K562 (cell line): ENCODE measurements around the gene TM4SF4. TPM values are rescaled to one million over a fixed set of nuclear protein-coding genes. Genes with fewer than 3 reads are reported as not detected.

Experiments used
- ATAC-seq: fragments of 200-7000 bp; cut with Tn5 transposase; 3 replicates; pipeline ENCODE4 v1.9.1; 2020; ENCODE audit warnings: moderate library complexity
- BruUV-seq: library from RNA; stranded (reverse); fragments of 400-500 nt; replicated peaks from 2 replicates; lab custom pipeline; 2021; lab: Mats Ljungman, UMichigan
- CTCF ChIA-PET: fragments of 300-600 bp; formaldehyde crosslinking; extraction: SDS; loops from one replicate; lab custom pipeline; 2021; ENCODE audit warnings: low intra/inter-chr PET ratio; lab: Yijun Ruan, JAX
- POLR2A ChIA-PET: fragments of 300-600, 350-650 bp; sonication (Branson Sonifier 250); formaldehyde crosslinking; extraction: SDS; loops from one replicate; lab custom pipeline; 2021; ENCODE audit warnings: antibody characterized with exemption, inconsistent platforms; lab: Yijun Ruan, JAX
- DNase-seq, 4 experiments: peaks; one replicate each; pipeline versions ENCODE4 v3.0.0 to v3.0.0-alpha.2; 2011 to 2018; ENCODE audit warnings: low spot score in 3 of 4, mixed read lengths in 3 of 4; ENCODE audit errors: extremely low read depth in 1 of 4
- FAIRE-seq: peaks from 2 replicates; lab custom pipeline; 2011; peaks lifted over from hg19 to GRCh38; lab: Jason Lieb, UNC
- H2AFZ ChIP-seq: 2 replicates; pipeline ENCODE4 v1.6.0; 2011; ENCODE audit warnings: low read depth, low read length, control low read depth, inconsistent platforms
- H3K27ac ChIP-seq: fragments of 200-600 bp; 3 replicates; pipeline ENCODE4 v1.8.0; 2011; ENCODE audit warnings: low read depth, mild to moderate bottlenecking, control low read depth, inconsistent platforms, low read length, moderate library complexity, mixed read lengths; ENCODE audit errors: extremely low read depth
- H3K27me3 ChIP-seq, 2 experiments: fragments of 300-600 bp in 1 of 2; 2 replicates in 1 of 2; 3 replicates in 1 of 2; pipeline versions ENCODE4 v1.6.0 to v1.8.0; 2011; ENCODE audit warnings: inconsistent platforms in 2 of 2, low read length in 2 of 2, mild to moderate bottlenecking in 1 of 2, mixed read lengths in 1 of 2, moderate library complexity in 1 of 2; ENCODE audit not compliant: control insufficient read depth in 2 of 2, insufficient read depth in 2 of 2
- H3K36me3 ChIP-seq: fragments of 300-600 bp; 3 replicates; pipeline ENCODE4 v1.8.0; 2011; ENCODE audit warnings: mild to moderate bottlenecking, low read length, inconsistent platforms; ENCODE audit not compliant: control insufficient read depth, insufficient read depth
- H3K4me1 ChIP-seq, 2 experiments: fragments of 200-600 bp in 1 of 2; replicated peaks in 1 of 2; 2 replicates in 1 of 2; 3 replicates in 1 of 2; pipeline versions ENCODE4 v1.5.1 to v1.8.0; 2011; ENCODE audit warnings: inconsistent platforms in 2 of 2, low read length in 2 of 2, mild to moderate bottlenecking in 1 of 2, mixed read lengths in 1 of 2, moderate library complexity in 1 of 2; ENCODE audit not compliant: control insufficient read depth in 2 of 2, insufficient read depth in 2 of 2
- H3K4me2 ChIP-seq: 2 replicates; pipeline ENCODE4 v1.6.1; 2011; ENCODE audit warnings: low read length, control low read depth, inconsistent platforms, mixed read lengths; ENCODE audit not compliant: insufficient read depth
- H3K4me3 ChIP-seq: fragments of 200-600 bp; sonication (generic), shearing (Covaris generic); 2 replicates; pipeline ENCODE4 v1.5.1; 2016; ENCODE audit warnings: control low read depth, inconsistent platforms
- H3K79me2 ChIP-seq: fragments of 200-600 bp; 3 replicates; pipeline ENCODE4 v1.8.0; 2011; ENCODE audit warnings: low read length, inconsistent platforms; ENCODE audit not compliant: control insufficient read depth, insufficient read depth
- H3K9ac ChIP-seq, 2 experiments: 2 replicates each; pipeline versions ENCODE4 v1.6.0 to v1.6.1; 2011; ENCODE audit warnings: low read depth in 2 of 2, low read length in 2 of 2, control low read depth in 1 of 2, inconsistent platforms in 1 of 2, mild to moderate bottlenecking in 1 of 2, mixed read lengths in 1 of 2; ENCODE audit not compliant: insufficient read depth in 1 of 2
- H3K9me1 ChIP-seq: one replicate; pipeline ENCODE4 v1.6.0; 2011; ENCODE audit warnings: inconsistent platforms, mild to moderate bottlenecking, low read length, moderate library complexity; ENCODE audit not compliant: control insufficient read depth, insufficient read depth
- H3K9me3 ChIP-seq: replicated peaks from 2 replicates; pipeline ENCODE4 v1.5.1; 2011; ENCODE audit warnings: low read depth, low read length, inconsistent platforms; ENCODE audit not compliant: control insufficient read depth, insufficient read depth
- H4K20me1 ChIP-seq: replicated peaks from 2 replicates; pipeline ENCODE4 v1.6.1; 2011; ENCODE audit warnings: low read length, inconsistent platforms, mixed read lengths; ENCODE audit not compliant: control insufficient read depth, insufficient read depth
- EHMT2 ChIP-seq: fragments of 450-650 bp; IDR thresholded peaks from 2 replicates; pipeline ENCODE4 v1.6.1; 2018; ENCODE audit warnings: antibody characterized with exemption
- IFI16 ChIP-seq: fragments of 250-450 bp; sonication (Bioruptor Pico); IDR thresholded peaks from 2 replicates; pipeline ENCODE4 v2.1.2; 2022; ENCODE audit warnings: mild to moderate bottlenecking, inconsistent platforms
- NEUROD1 ChIP-seq: fragments of 150-350 bp; IDR thresholded peaks from 2 replicates; pipeline ENCODE4 v1.6.1; 2014; ENCODE audit warnings: borderline replicate concordance, low read length, low read depth; ENCODE audit not compliant: partially characterized antibody
- SP1 ChIP-seq: sonication (generic); formaldehyde crosslinking; IDR thresholded peaks from 2 replicates; pipeline ENCODE4 v1.8.1; 2022; ENCODE audit warnings: mild to moderate bottlenecking, missing genetic modification reagents
- TEAD1 ChIP-seq, 2 experiments: fragments of 450-650 bp in 1 of 2; sonication (generic) in 1 of 2; formaldehyde crosslinking; IDR thresholded peaks; 2 replicates each; pipeline versions ENCODE4 v1.4.0 to v1.8.0; 2020 to 2022; ENCODE audit warnings: mild to moderate bottlenecking in 2 of 2, missing genetic modification reagents in 1 of 2
- ZKSCAN3 ChIP-seq: fragments of 250-450 bp; sonication (Bioruptor Pico); IDR thresholded peaks from 2 replicates; pipeline ENCODE4 v1.4.0; 2020
- ZNF174 ChIP-seq: fragments of 250-450 bp; sonication (Bioruptor Pico); IDR thresholded peaks from 2 replicates; pipeline ENCODE4 v1.4.0; 2020; ENCODE audit warnings: mild to moderate bottlenecking
- WGBS: fragments of 100-300 bp; shearing (Covaris generic); methylation state at CpG from one replicate; pipeline ENCODE4 v1.1.6; 2016; ENCODE audit warnings: low coverage, mixed read lengths; ENCODE audit not compliant: insufficient coverage; ENCODE audit errors: missing lambda C conversion rate; 5-methylcytosine and 5-hydroxymethylcytosine counted together
- in situ Hi-C: fragments of 300-500 bp; cut with MboI; formaldehyde crosslinking; loops from 4 replicates; pipeline ENCODE4 v1.15.0; 2018; ENCODE audit warnings: inconsistent platforms, mixed read lengths
- intact Hi-C: fragments of 100-400 bp; cut with micrococcal nuclease; formaldehyde crosslinking; loops from 2 replicates; pipeline ENCODE4 v1.14.2; 2022
- polyA plus RNA-seq, 8 experiments: library from polyadenylated mRNA; depleted of rRNA in 4 of 8; stranded (reverse) in 5 of 8; unstranded in 3 of 8; fragments of >200 nt; fragmentation: Nextera tagmentation in 2 of 8; fragmentation: Illumina TruSeq in 1 of 8; extraction: Ambion mirVana in 2 of 8; extraction: Trizol in 1 of 8; gene quantifications; 2 replicates each; pipeline versions ENCODE4 v1.2.1 to v1.2.3, GENCODE V29; 2011 to 2014; ENCODE audit warnings: inconsistent platforms in 1 of 8, missing spikeins in 1 of 8
- total RNA-seq, 7 experiments: library from RNA; depleted of rRNA in 6 of 7; stranded (reverse); fragments of >200 nt in 6 of 7; fragmentation: Illumina TruSeq in 2 of 7; extraction: Trizol in 2 of 7; gene quantifications; 2 replicates each; pipeline versions ENCODE4 v1.2.1 to v1.2.3, GENCODE V29; 2011 to 2021; ENCODE audit warnings: low replicate concordance in 1 of 7
- TF ChIP-seq, protein P1 (sequence below): fragments of 250-450 bp; sonication (Bioruptor Pico); IDR thresholded peaks from 2 replicates; pipeline ENCODE4 v1.5.0; 2021; ENCODE audit warnings: mild to moderate bottlenecking, moderate library complexity

Gene TM4SF4
- total and polyA plus RNA-seq, 9 of the 15 experiments (the other 6 are each of a cell fraction or from before 2014, with no cell fraction given), result 0.31 TPM; not detected in 8

DNA sequence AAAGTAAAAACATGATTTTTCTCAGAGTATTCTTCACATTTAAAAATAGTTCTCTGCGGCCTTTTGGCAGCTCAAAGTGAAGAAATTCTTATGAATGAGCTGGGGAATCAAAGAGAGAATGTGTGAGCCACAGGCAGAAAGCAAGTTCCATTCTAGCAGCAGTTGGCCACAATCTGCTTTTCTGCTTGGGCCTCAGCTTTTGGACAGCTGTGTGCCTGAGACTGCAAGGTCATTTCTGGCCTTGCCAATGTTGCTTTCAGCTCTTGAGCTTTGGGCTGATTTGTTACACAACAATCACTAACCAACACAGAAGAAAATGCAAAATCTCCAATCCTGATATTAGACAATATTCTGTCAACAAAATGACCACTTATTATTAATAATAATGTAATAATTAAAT is 14.4 kb upstream of the TM4SF4 start:
- Histone ChIP-seq H3K9me3 (no peaks in the 10 kb centered on the region), H3K27me3 (peaks cover 13 to 21% of the 10 kb centered on the region in 2 experiments; a peak in 4 of 5 replicates), H3K4me3 (no peak overlapping the region), H3K9ac (no peak overlapping the region), H3K79me2 (no peaks in the 10 kb centered on the region), H3K4me2 (no peak overlapping the region), H3K4me1 (peaks cover 0 to 3% of the 10 kb centered on the region in 2 experiments; a peak in 1 of 5 replicates), H3K27ac (no peak overlapping the region), H3K36me3 (no peaks in the 10 kb centered on the region), H3K9me1 (no peaks in the 10 kb centered on the region), H4K20me1 (no peaks in the 10 kb centered on the region), H2AFZ (no peak overlapping the region)
- POLR2A ChIA-PET, result interaction anchor here (0.9 to 1.0 kb wide), 2 partner anchors 11 to 389 kb away, joined by 3 read pairs; no protein-coding TSS in a partner anchor
- FAIRE-seq, result no peak
- no TSS peak for BruUV-seq
- WGBS, result 0% methylated on average over 1 of the region's 1 CpG
- TF ChIP-seq IFI16, result no peak
- TF ChIP-seq ZNF174, result no peak
- no peak for TF ChIP-seq SP1 (CRISPR knock-in tag)
- no peak for TF ChIP-seq ZKSCAN3
- TF ChIP-seq, protein P1, sequence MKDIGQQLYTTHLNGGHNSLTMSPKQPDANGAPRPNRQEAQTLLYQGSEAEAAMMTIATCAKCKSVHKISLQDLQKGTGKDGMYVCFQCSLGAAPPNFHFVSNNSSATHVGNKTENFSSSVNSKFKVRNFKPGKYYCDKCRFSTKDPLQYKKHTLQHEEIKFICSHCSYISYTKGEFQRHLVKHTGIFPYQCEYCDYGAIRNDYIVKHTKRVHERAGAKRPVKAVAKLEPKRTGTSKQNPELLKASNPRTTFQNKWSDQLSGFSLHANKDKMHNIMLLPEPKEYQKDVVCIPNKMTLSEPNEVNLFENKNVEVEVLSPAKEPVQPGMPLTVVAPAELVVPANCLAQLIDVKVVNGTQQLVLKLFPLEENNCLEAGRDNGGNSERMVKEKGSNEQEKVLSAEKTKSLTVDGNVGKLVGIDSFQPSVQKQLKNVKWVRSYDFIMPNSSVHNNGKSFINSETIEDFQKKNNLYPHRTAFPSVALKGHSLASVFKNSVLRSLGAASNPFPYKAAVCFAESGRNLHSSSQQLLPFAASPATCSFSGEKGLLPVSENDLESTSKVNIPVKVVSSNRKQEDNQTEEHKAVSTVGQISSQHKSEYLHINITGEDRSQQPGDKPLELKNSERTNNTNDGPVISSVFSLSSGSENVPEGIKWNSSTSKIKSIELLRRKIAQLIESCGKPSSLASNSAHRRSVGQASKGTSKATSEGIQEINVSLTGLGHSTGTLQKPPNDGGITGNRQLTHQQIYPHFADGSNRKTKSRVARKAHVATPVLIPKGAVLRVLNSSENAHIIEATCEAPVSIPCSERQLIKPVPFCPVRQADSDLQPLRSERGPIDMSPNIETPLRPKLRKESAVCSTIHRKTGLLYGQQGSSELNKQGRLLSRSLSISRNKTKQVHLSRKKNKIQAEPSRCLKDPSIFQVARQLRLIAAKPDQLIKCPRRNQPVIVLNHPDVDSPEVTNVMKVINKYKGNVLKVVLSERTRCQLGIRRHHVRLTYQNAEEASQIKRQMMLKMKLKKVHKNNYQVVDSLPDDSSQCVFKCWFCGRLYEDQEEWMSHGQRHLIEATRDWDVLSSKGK (CRISPR knock-in tag), result no peak
- no peak for TF ChIP-seq TEAD1 (CRISPR knock-in tag; IDR thresholded peaks at IDR 0.05)
- no peak for TF ChIP-seq NEUROD1
- no peak for TF ChIP-seq EHMT2
- in situ Hi-C loops, result no loop called here
- ATAC-seq, result no peak
- intact Hi-C loops, result no loop called here
- CTCF ChIA-PET, result no interaction called here
- DNase-seq, result no peak
